ENCODE results near the gene NPAS1. TPM values are rescaled to one million over a fixed set of nuclear protein-coding genes. Genes with fewer than 3 reads are reported as not detected.

The NPAS1 gene
- total RNA-seq, 1 experiment from 2014 or later: 4.6 TPM

GRCh38 chr19:47002106-47002766 is 17.4 kb upstream of the NPAS1 start:
- Histone ChIP-seq H3K4me1 (ENCODE audit: control insufficient read depth in 1 of 2, insufficient read depth in 2 of 2, low read length in 2 of 2) (no peaks in the 10 kb centered on the region), H2AFZ (ENCODE audit: low read depth, low read length, poor library complexity, severe bottlenecking) (no peak overlapping the region), H3K4me2 (ENCODE audit: low read length) (no peak overlapping the region), H4K20me1 (ENCODE audit: insufficient read depth) (no peaks in the 10 kb centered on the region), H3K9me3 (ENCODE audit: control insufficient read depth in 1 of 2, insufficient read depth in 1 of 2, low read depth in 1 of 2, low read length in 2 of 2) (no peaks in the 10 kb centered on the region), H3K36me3 (ENCODE audit: control insufficient read depth in 1 of 2, insufficient read depth in 2 of 2, low read length in 2 of 2) (peaks cover 0 to 4% of the 10 kb centered on the region in 2 experiments; a peak in 2 of 4 replicates), H3K27ac (ENCODE audit: low read depth, low read length) (no peak overlapping the region), H3K9me2 (ENCODE audit: insufficient read depth) (no peaks in the 10 kb centered on the region), H3K4me3 (replicated peaks in 1 of 2; ENCODE audit: low read depth in 1 of 2, low read length in 2 of 2) (no peak overlapping the region), H3K79me2 (ENCODE audit: insufficient read depth, low read length) (no peaks in the 10 kb centered on the region), H3K27me3 (ENCODE audit: insufficient read depth, low read length) (no peaks in the 10 kb centered on the region), H3K9ac (ENCODE audit: low read length) (no peak overlapping the region)
- DNase-seq (ENCODE audit: low read depth, low spot score): no peak
- POLR2A ChIA-PET: no interaction called here
- TF ChIP-seq CTCF (IDR thresholded peaks at IDR 0.05 in 2 of 3, conservative IDR thresholded peaks at IDR 0.05 in 1 of 3; ENCODE audit: borderline replicate concordance in 1 of 3, insufficient read depth in 1 of 3, low read depth in 2 of 3, low read length in 2 of 3): 0 out of 6 replicates have a peak, but pooled peaks have one; percentile 5 to 13 (median 11)
- TF ChIP-seq SRF (IDR thresholded peaks at IDR 0.05; ENCODE audit: low read depth): no peak
- ATAC-seq: peak; percentile 39; the same call in 1 of the 2 replicates
- intact Hi-C loops (cut with micrococcal nuclease): no loop called here
- CTCF ChIA-PET: no interaction called here
- no TSS peak for BruUV-seq (replicated peaks)
- RAD21 ChIA-PET (ENCODE audit: low non-redundant PET in 1 of 2, low total read pairs in 2 of 2, uncharacterized antibody in 2 of 2, unreplicated experiment in 2 of 2): interaction anchor here in 1 of 2 experiments (0.5 kb wide), 1 partner anchor 207 kb away, joined by 3 read pairs; no protein-coding TSS in a partner anchor

- Histone ChIP-seq H3K36me3 (ENCODE audit: control insufficient read depth in 1 of 2, insufficient read depth in 2 of 2, low read length in 2 of 2) (peaks cover 0 to 4% of the 10 kb centered on the region in 2 experiments; a peak in 2 of 4 replicates), H3K27me3 (ENCODE audit: insufficient read depth, low read length) (no peaks in the 10 kb centered on the region), H4K20me1 (ENCODE audit: insufficient read depth) (no peaks in the 10 kb centered on the region), H3K4me1 (ENCODE audit: control insufficient read depth in 1 of 2, insufficient read depth in 2 of 2, low read length in 2 of 2) (no peaks in the 10 kb centered on the region), H3K9ac (ENCODE audit: low read length) (no peak overlapping the region), H3K4me2 (ENCODE audit: low read length) (no peak overlapping the region), H3K9me3 (ENCODE audit: control insufficient read depth in 1 of 2, insufficient read depth in 1 of 2, low read depth in 1 of 2, low read length in 2 of 2) (no peaks in the 10 kb centered on the region), H3K4me3 (replicated peaks in 1 of 2; ENCODE audit: low read depth in 1 of 2, low read length in 2 of 2) (no peak overlapping the region), H3K9me2 (ENCODE audit: insufficient read depth) (no peaks in the 10 kb centered on the region), H2AFZ (ENCODE audit: low read depth, low read length, poor library complexity, severe bottlenecking) (no peak overlapping the region), H3K27ac (ENCODE audit: low read depth, low read length) (no peak overlapping the region), H3K79me2 (ENCODE audit: insufficient read depth, low read length) (no peaks in the 10 kb centered on the region)
- ChIA-PET POLR2A (no interaction called here), CTCF (no interaction called here), RAD21 (ENCODE audit: low non-redundant PET in 1 of 2, low total read pairs in 2 of 2, uncharacterized antibody in 2 of 2, unreplicated experiment in 2 of 2) (interaction anchor here in 1 of 2 experiments (0.5 kb wide), 1 partner anchor 208 kb away, joined by 3 read pairs; no protein-coding TSS in a partner anchor)
- BruUV-seq (replicated peaks): no TSS peak
- DNase-seq (ENCODE audit: low read depth, low spot score) (no peak), ATAC-seq (no peak)
- intact Hi-C loops (cut with micrococcal nuclease): no loop called here
- TF ChIP-seq POLR2A (IDR thresholded peaks at IDR 0.05; ENCODE audit: borderline replicate concordance, extremely low read depth, insufficient read depth, insufficient read length) (no peak), CBX3 (IDR thresholded peaks at IDR 0.05; ENCODE audit: low read depth) (no peak), CEBPB (IDR thresholded peaks at IDR 0.05; ENCODE audit: low read depth) (no peak)
Observed at GRCh38 chr19:47002853-47003610, 16.6 kb upstream of the NPAS1 start.
